Right ventricle myocardium inferior (tissue), 1 donor: ENCODE measurements around the gene DDX10. TPM values are rescaled to one million over a fixed set of nuclear protein-coding genes. Genes with fewer than 3 reads are reported as not detected.
"Not testable (repeated sequence)": the region's sequence is repeated elsewhere in the genome, so short reads cannot be mapped to it uniquely, and the experiment has no call there.

Source experiments
- ATAC-seq: fragments of 200-7000 bp; cut with Tn5 transposase; one replicate; pipeline ENCODE4 v1.9.1; 2020; ENCODE audit warnings: mild to moderate bottlenecking, moderate library complexity
- DNase-seq: peaks from one replicate; pipeline ENCODE4 v3.0.0; 2021; ENCODE audit errors: missing footprints
- intact Hi-C: fragments of 100-400 bp; cut with DNase I; formaldehyde crosslinking; loops from one replicate; pipeline ENCODE4 v1.11.0; 2022
- total RNA-seq: library from RNA; stranded (reverse); fragmentation: NEBNext Ultra II Directional; extraction: Animal tissue kit (Norgen Biotek cat#: 25700); gene quantifications from one replicate; pipeline ENCODE4 v1.2.1, GENCODE V29; 2021
- donor health status: DM: no; HTN: yes; CAD: no; lungs with severe emphysema.

DDX10 gene
- total RNA-seq, 1 donor from 2014 or later: 12.2 TPM

- no peak for ATAC-seq
- no peak for DNase-seq
- intact Hi-C loops: no loop called here
These were observed 125.8 kb downstream of the DDX10 start for GRCh38 chr11:108790501-108791299.

- intact Hi-C loops: no loop called here
- ATAC-seq (no peak), DNase-seq (no peak)
These were observed 128.3 kb downstream of the DDX10 start for GRCh38 chr11:108793138-108793537.

DNA sequence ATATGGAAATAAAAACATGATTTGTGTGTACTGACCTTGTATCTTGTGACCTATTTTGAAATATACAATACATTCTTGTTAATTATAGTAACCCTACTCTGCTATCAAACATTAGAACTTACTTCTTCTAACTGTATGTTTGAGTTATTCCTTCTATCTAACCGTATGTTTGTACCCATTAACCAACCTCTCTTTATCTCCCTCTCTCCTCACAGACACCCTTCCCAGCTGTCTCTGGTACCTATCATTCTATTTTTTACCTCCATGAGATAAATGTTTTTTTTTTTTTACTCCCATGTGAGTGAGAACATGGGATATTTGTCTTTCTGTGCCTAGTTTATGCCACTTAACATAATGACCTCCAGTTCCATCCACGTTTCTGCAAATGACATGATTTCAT lies 128.7 kb downstream of the DDX10 start:
- DNase-seq: no peak
- ATAC-seq: no peak
- intact Hi-C loops: no loop called here

DNA sequence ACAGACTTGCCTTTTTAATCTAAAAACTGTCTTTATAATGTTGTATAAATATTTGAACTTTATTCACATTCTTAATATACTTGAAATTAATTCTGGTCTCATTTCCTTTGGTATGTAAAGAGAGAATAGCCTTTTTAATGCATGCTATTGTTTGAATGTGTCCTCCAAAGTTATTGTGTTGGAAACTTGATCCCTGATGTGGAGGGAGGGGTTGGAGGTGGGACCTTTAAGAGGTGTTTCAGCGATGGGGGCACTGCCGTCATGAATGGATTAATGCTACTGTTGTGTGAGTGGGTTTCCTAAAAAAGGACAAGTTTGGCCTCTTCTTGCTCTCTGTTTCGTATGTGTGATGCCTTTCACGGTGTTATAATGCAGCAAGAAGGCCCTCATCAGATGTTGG lies 131.7 kb downstream of the DDX10 start:
- intact Hi-C loops: no loop called here
- no peak for DNase-seq
- no peak for ATAC-seq

DNA sequence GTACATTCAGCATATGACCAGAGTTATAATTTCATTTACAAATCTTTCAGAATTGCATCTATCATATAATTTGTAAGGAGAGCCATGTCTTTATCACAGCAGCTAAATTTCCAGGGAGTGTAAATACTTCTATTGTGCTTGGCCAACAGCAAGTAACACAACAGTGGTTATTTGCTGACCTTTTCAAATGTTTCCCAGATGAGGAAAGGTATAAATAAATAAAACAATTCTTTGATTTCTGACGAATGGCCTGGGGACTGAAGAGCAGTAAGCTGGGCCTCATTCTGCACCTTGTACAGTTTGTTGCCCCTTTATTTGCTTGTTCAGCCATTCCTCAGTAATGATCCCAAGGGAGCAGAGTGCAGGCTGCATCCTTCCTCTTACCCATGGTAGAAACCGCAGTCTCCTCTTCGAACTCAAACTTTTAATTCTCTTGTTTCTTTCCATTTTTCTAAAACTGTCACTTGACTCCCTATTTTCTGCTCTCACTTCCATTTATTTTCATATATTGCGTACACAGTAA lies 132.8 kb downstream of the DDX10 start:
- intact Hi-C loops: no loop called here
- DNase-seq (no peak), ATAC-seq (no peak)

DNA sequence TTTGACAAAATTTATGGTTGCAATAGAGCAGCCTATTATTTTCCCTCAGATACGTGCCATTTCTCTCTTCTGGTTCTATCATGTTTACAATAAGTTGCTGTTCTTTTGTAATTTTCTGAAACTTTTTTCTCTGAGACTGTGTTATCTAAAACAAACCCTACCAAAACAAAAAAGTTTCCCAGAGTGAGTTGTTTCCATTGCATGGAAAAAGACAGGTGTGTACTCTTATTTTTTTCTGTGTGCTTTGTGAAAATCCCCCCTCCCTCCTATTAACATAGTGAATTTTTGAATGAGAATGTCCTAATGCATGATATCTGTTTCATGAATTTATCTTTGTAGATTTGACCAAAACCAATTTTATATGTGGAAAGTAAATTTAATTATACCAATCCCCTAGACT lies 137.6 kb downstream of the DDX10 start:
- ATAC-seq (no peak), DNase-seq (no peak)

GRCh38 chr11:108803776-108804175 lies 138.9 kb downstream of the DDX10 start:
- ATAC-seq (no peak), DNase-seq (no peak)
- intact Hi-C loops: no loop called here

More for the DNA sequence above, 137.6 kb downstream of the DDX10 start:
- intact Hi-C loops: no loop called here

- ATAC-seq (no peak), DNase-seq (no peak)
- intact Hi-C loops: no loop called here
These were observed 139.6 kb downstream of the DDX10 start for GRCh38 chr11:108804511-108804910.

GRCh38 chr11:108805030-108805429 lies 140.2 kb downstream of the DDX10 start:
- intact Hi-C loops: no loop called here
- ATAC-seq: no peak
- no peak for DNase-seq

DNA sequence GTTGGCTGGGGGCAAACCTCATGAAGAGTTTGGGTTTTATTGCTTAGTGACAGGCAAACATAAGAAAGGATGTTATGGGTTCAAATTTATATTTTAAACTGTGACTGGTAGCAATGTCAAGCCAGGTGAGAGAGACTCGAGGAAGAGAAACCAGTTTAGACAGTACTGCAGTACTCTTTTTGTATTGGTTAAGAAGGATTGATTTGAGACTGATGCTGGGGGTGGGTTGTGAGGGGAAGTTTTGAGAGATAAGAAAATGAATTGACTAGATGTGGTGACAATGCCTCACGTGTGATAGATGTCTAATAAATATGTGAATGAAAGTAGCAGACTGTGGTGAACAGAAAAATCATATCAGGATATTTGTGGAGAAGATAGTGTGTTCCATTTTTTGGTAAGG lies 142.4 kb downstream of the DDX10 start:
- intact Hi-C loops: no loop called here
- ATAC-seq (no peak), DNase-seq (no peak)

GRCh38 chr11:108813086-108813485 lies 148.2 kb downstream of the DDX10 start:
- DNase-seq (no peak), ATAC-seq (no peak)
- intact Hi-C loops: no loop called here

- intact Hi-C loops: no loop called here
- DNase-seq (no peak), ATAC-seq (no peak)
These were observed 153.1 kb downstream of the DDX10 start for GRCh38 chr11:108817976-108818375.

GRCh38 chr11:108818971-108819370 lies 154.1 kb downstream of the DDX10 start:
- DNase-seq: no peak
- intact Hi-C loops: no loop called here
- no peak for ATAC-seq

DNA sequence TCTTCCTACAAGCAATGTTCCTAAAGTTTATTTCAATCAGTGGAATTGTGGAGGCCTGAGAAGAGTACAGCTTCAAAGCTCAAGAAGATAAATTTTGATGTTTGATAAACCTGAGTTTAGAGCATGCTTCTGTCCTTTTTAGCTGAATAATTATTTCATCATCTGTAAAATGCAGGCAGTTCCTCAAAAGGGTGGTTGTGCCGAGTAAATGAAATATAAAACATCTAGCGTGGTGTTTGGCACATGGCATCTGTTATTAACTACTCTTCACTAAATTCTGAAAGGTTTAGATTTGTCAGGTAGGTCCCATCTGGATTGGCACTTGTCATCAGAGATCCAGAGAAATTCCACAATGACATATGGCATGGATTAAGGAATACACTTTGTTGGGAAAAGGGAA lies 155.1 kb downstream of the DDX10 start:
- DNase-seq: no peak
- intact Hi-C loops: no loop called here
- no peak for ATAC-seq

DNA sequence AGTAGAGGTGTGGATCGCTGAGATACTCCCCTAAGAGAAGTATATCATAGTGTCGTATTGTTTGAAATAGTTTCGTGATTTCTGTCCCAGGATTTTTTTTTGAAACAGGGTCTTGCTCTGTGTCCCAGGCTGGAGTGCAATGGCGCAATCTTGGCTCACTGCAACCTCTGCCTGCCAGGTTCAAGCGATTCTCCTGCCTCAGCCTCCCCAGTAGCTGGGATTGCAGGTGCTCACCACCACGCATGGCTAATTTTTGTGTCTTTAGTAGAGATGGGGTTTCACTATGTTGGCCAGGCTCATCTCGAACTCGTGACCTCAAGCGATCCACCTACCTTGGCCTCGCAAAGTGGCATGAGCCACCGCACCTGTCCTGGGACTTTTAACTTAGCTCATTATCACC lies 159.1 kb downstream of the DDX10 start:
- DNase-seq, intact Hi-C loops, ATAC-seq: not testable (repeated sequence)

- intact Hi-C loops: no loop called here
These were observed 159.7 kb downstream of the DDX10 start for GRCh38 chr11:108824545-108824944.

DNA sequence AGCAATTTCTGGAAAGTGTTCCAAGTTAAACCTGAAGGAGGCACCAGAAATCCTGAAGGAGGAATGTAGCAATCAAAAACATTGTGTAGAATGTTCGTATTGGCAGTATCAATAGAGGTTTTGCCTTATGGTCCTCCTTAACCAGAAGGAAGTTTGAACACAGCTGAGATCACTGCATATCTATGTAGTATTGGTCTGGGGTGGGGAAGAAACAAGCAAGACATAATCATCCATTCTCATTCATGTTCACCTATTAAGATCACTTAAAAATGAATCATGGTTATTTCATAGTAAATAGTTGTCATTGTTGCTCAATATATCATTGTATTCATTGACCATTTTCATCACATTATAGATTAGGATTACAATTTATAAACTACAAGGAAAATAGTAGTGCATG lies 160.5 kb downstream of the DDX10 start:
- no peak for ATAC-seq
- intact Hi-C loops: no loop called here
- no peak for DNase-seq

More at GRCh38 chr11:108824545-108824944, 159.7 kb downstream of the DDX10 start:
- ATAC-seq: no peak
- DNase-seq: no peak

DNA sequence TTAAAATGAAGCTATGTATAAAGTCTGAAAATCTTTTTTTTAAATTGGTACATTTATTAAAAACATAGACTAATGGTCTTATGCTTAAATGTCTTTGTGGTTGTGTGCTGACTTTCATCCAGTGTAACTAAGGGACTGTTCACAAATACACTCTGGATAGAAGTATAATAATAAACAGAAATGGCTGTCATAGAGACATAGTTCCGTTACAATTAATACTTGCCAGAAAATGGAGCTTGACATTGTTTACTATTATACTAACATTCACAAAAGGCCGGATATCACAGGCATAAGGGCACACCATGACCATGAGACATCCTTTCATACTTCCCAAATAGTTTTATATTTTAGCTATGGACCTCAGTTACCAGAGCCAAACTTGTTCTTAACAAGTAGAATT lies 161.3 kb downstream of the DDX10 start:
- intact Hi-C loops: no loop called here
- ATAC-seq: no peak
- no peak for DNase-seq

DNA sequence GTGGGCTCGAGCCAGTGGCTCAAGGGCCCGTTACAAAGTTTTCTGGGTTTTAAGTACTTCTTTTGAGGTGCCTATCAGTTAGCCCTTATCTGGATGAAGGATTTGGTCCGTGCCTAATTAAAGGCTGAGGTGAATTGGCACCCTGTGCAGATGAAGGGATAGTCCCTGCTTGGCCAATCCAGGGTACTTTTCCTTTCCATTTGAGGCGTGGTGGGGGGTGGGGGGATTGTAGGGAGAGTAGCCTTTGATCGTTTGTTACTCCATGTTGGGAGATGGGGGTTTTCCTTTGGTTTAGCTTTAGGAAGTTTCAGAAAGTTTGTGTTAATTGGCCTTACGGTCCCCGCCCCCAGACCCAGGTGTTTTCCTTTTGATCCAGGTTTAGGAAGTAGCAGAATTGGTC lies 170.8 kb downstream of the DDX10 start:
- intact Hi-C loops: no loop called here
- DNase-seq: no peak
- ATAC-seq: no peak

- intact Hi-C loops: no loop called here
- ATAC-seq (no peak), DNase-seq (no peak)
These were observed 171.7 kb downstream of the DDX10 start for GRCh38 chr11:108836541-108836940.
